ENCODE data around the gene SIPA1. TPM values are rescaled to one million over a fixed set of nuclear protein-coding genes. Genes with fewer than 3 reads are reported as not detected.

The SIPA1 gene
- total RNA-seq, 2 experiments from 2014 or later = 201 to 205 TPM

- Mint-ChIP-seq H3K36me3 (ENCODE audit: low read depth) (peaks cover 22% of the 10 kb centered on the region), H3K4me3 (no peak within 1 kb of the TSS), H3K4me1 (peaks cover 27% of the 10 kb centered on the region), H3K27ac (peak within 1 kb of the TSS; percentile 75), H3K9me3 (no peaks in the 10 kb centered on the region), H3K27me3 (no peaks in the 10 kb centered on the region)
- POLR2A ChIA-PET = interaction anchor here (0.8 to 5.4 kb wide), 10 partner anchors 9 to 53 kb away, joined by 3 to 42 read pairs (median 7); partner anchors contain the start of genes EHBP1L1, FAM89B, MAP3K11 and PCNX3
- DNase-seq = no peak
- CTCF ChIA-PET = interaction anchor here (0.7 to 3.0 kb wide), 7 partner anchors 9 to 790 kb away, joined by 3 to 12 read pairs (median 5); partner anchors contain the start of genes EHBP1L1 and PCNX3
These were observed 42.2 kb upstream of the SIPA1 start, which contains the start of gene KCNK7 for GRCh38 chr11:65595543-65596281. Gene KCNK7, minus strand, starts transcription at chr11:65595800. Its CDS starts 28 bp downstream, at chr11:65595772.

- ChIA-PET POLR2A (interaction anchor here (1.3 to 5.4 kb wide), 7 partner anchors 8 to 36 kb away, joined by 4 to 42 read pairs (median 8); partner anchors contain the start of genes EHBP1L1, FAM89B, MAP3K11 and PCNX3), CTCF (interaction anchor here (1.1 to 1.3 kb wide), 2 partner anchors 9 to 56 kb away, joined by 3 to 7 read pairs; no protein-coding TSS in a partner anchor)
- H3K27ac Mint-ChIP-seq = peak overlapping the region; percentile 58
- H3K9me3 Mint-ChIP-seq = no peaks in the 10 kb centered on the region
- no peak overlapping the region for H3K4me3 Mint-ChIP-seq
- DNase-seq = no peak
- no peaks in the 10 kb centered on the region for H3K27me3 Mint-ChIP-seq
- peaks cover 27% of the 10 kb centered on the region for H3K4me1 Mint-ChIP-seq
- H3K36me3 Mint-ChIP-seq (ENCODE audit: low read depth) = peaks cover 18% of the 10 kb centered on the region
These were observed 41.4 kb upstream of the SIPA1 start for GRCh38 chr11:65596520-65596919.

- DNase-seq = no peak
- Mint-ChIP-seq H3K36me3 (ENCODE audit: low read depth) (peaks cover 20% of the 10 kb centered on the region), H3K4me1 (peaks cover 27% of the 10 kb centered on the region), H3K27me3 (no peaks in the 10 kb centered on the region), H3K27ac (no peak overlapping the region), H3K4me3 (no peak overlapping the region), H3K9me3 (no peaks in the 10 kb centered on the region)
- ChIA-PET POLR2A (interaction anchor here (0.7 to 1.2 kb wide), 3 partner anchors 11 to 41 kb away, joined by 3 to 5 read pairs (median 3); no protein-coding TSS in a partner anchor), CTCF (no interaction called here)
These were observed 39.6 kb upstream of the SIPA1 start for GRCh38 chr11:65598258-65598699.

GRCh38 chr11:65599216-65599954 lies 38.5 kb upstream of the SIPA1 start:
- CTCF ChIA-PET = no interaction called here
- POLR2A ChIA-PET = no interaction called here

GRCh38 chr11:65599955-65600246 lies 38.0 kb upstream of the SIPA1 start:
- no peak overlapping the region for H3K4me3 Mint-ChIP-seq
- H3K27ac Mint-ChIP-seq = no peak overlapping the region
- CTCF ChIA-PET = no interaction called here
- DNase-seq = no peak
- POLR2A ChIA-PET = interaction anchor here (1.0 to 1.3 kb wide), 3 partner anchors 13 to 23 kb away, joined by 3 to 4 read pairs (median 3); partner anchors contain the start of gene PCNX3
- no peaks in the 10 kb centered on the region for H3K9me3 Mint-ChIP-seq
- H3K4me1 Mint-ChIP-seq = peaks cover 16% of the 10 kb centered on the region
- H3K36me3 Mint-ChIP-seq (ENCODE audit: low read depth) = peaks cover 31% of the 10 kb centered on the region
- H3K27me3 Mint-ChIP-seq = no peaks in the 10 kb centered on the region

More at GRCh38 chr11:65599216-65599954, 38.5 kb upstream of the SIPA1 start:
- no peaks in the 10 kb centered on the region for H3K9me3 Mint-ChIP-seq
- DNase-seq = no peak
- peaks cover 29% of the 10 kb centered on the region for H3K36me3 Mint-ChIP-seq (ENCODE audit: low read depth)
- H3K27ac Mint-ChIP-seq = no peak overlapping the region
- H3K4me1 Mint-ChIP-seq = peaks cover 20% of the 10 kb centered on the region
- no peak overlapping the region for H3K4me3 Mint-ChIP-seq
- no peaks in the 10 kb centered on the region for H3K27me3 Mint-ChIP-seq

- POLR2A ChIA-PET = interaction anchor here (1.1 to 3.2 kb wide), 5 partner anchors 8 to 26 kb away, joined by 3 to 18 read pairs (median 4); partner anchors contain the start of genes KCNK7, MAP3K11 and PCNX3
- DNase-seq = no peak
These were observed 33.6 kb upstream of the SIPA1 start for GRCh38 chr11:65604258-65604657.

GRCh38 chr11:65606876-65607613 lies 30.9 kb upstream of the SIPA1 start:
- Mint-ChIP-seq H3K4me3 (no peak overlapping the region), H3K36me3 (ENCODE audit: low read depth) (peaks cover 64% of the 10 kb centered on the region), H3K27me3 (no peaks in the 10 kb centered on the region), H3K9me3 (no peaks in the 10 kb centered on the region), H3K4me1 (peaks cover 38% of the 10 kb centered on the region), H3K27ac (no peak overlapping the region)
- ChIA-PET POLR2A (no interaction called here), CTCF (no interaction called here)
- no peak for DNase-seq

More at GRCh38 chr11:65604258-65604657, 33.6 kb upstream of the SIPA1 start:
- no peaks in the 10 kb centered on the region for H3K9me3 Mint-ChIP-seq
- H3K27me3 Mint-ChIP-seq = no peaks in the 10 kb centered on the region
- no peak overlapping the region for H3K4me3 Mint-ChIP-seq
- peaks cover 11% of the 10 kb centered on the region for H3K4me1 Mint-ChIP-seq
- H3K27ac Mint-ChIP-seq = no peak overlapping the region
- H3K36me3 Mint-ChIP-seq (ENCODE audit: low read depth) = peaks cover 43% of the 10 kb centered on the region
- CTCF ChIA-PET = interaction anchor here (1.1 to 2.2 kb wide), 5 partner anchors 10 to 64 kb away, joined by 3 to 10 read pairs (median 4); no protein-coding TSS in a partner anchor

GRCh38 chr11:65607614-65608426 lies 30.1 kb upstream of the SIPA1 start:
- Mint-ChIP-seq H3K27ac (peak overlapping the region; percentile 16), H3K9me3 (no peaks in the 10 kb centered on the region), H3K4me3 (no peak overlapping the region), H3K36me3 (ENCODE audit: low read depth) (peaks cover 69% of the 10 kb centered on the region), H3K4me1 (peaks cover 45% of the 10 kb centered on the region), H3K27me3 (no peaks in the 10 kb centered on the region)
- POLR2A ChIA-PET = interaction anchor here (1.4 kb wide), 1 partner anchor 172 kb away, joined by 3 read pairs; no protein-coding TSS in a partner anchor
- no peak for DNase-seq
- CTCF ChIA-PET = no interaction called here

- H3K36me3 Mint-ChIP-seq (ENCODE audit: low read depth) = peaks cover 64% of the 10 kb centered on the region
These were observed 28.7 kb upstream of the SIPA1 start for GRCh38 chr11:65609229-65609628.

GRCh38 chr11:65609665-65610064 lies 28.2 kb upstream of the SIPA1 start:
- Mint-ChIP-seq H3K4me3 (no peak overlapping the region), H3K4me1 (peaks cover 50% of the 10 kb centered on the region), H3K9me3 (no peaks in the 10 kb centered on the region), H3K36me3 (ENCODE audit: low read depth) (peaks cover 63% of the 10 kb centered on the region), H3K27me3 (no peaks in the 10 kb centered on the region), H3K27ac (peak overlapping the region; percentile 62)
- ChIA-PET POLR2A (interaction anchor here (1.1 to 1.6 kb wide), 5 partner anchors 14 to 249 kb away, joined by 3 to 8 read pairs (median 3); partner anchors contain the start of genes CFL1 and KCNK7), CTCF (interaction anchor here (0.6 to 1.5 kb wide), 3 partner anchors 16 to 412 kb away, joined by 3 to 5 read pairs (median 4); no protein-coding TSS in a partner anchor)
- no peak for DNase-seq

More at GRCh38 chr11:65609229-65609628, 28.7 kb upstream of the SIPA1 start:
- Mint-ChIP-seq H3K4me1 (peaks cover 50% of the 10 kb centered on the region), H3K9me3 (no peaks in the 10 kb centered on the region), H3K27me3 (no peaks in the 10 kb centered on the region), H3K4me3 (no peak overlapping the region), H3K27ac (peak overlapping the region; percentile 62)
- POLR2A ChIA-PET = interaction anchor here (1.1 to 1.6 kb wide), 6 partner anchors 13 to 249 kb away, joined by 3 to 8 read pairs (median 4); partner anchors contain the start of genes CFL1 and KCNK7
- DNase-seq = no peak
- CTCF ChIA-PET = interaction anchor here (1.3 to 1.5 kb wide), 2 partner anchors 15 to 21 kb away, joined by 4 to 5 read pairs; no protein-coding TSS in a partner anchor

- no peaks in the 10 kb centered on the region for H3K9me3 Mint-ChIP-seq
- ChIA-PET CTCF (interaction anchor here (0.6 to 0.7 kb wide), 3 partner anchors 22 to 412 kb away, joined by 3 read pairs; no protein-coding TSS in a partner anchor), POLR2A (interaction anchor here (0.6 to 1.6 kb wide), 7 partner anchors 14 to 413 kb away, joined by 3 to 8 read pairs (median 3); partner anchors contain the start of genes EHBP1L1 and KCNK7)
These were observed 27.5 kb upstream of the SIPA1 start for GRCh38 chr11:65610404-65610803.

More at GRCh38 chr11:65610404-65610803, 27.5 kb upstream of the SIPA1 start:
- H3K36me3 Mint-ChIP-seq (ENCODE audit: low read depth) = peaks cover 58% of the 10 kb centered on the region
- no peak for DNase-seq
- H3K4me3 Mint-ChIP-seq = no peak overlapping the region
- H3K27ac Mint-ChIP-seq = peak overlapping the region; percentile 8
- H3K27me3 Mint-ChIP-seq = no peaks in the 10 kb centered on the region
- H3K4me1 Mint-ChIP-seq = peaks cover 50% of the 10 kb centered on the region
